Neutrophil (primary cell): ENCODE measurements around the gene DUS4L.

Source experiments
- H3K27ac ChIP-seq: fragments of 200-600 bp; sonication (generic); 2 replicates; pipeline ENCODE4 v1.5.1; 2016; ENCODE audit warnings: mild to moderate bottlenecking, moderate library complexity
- H3K27me3 ChIP-seq: fragments of 200-600 bp; sonication (generic); 2 replicates; pipeline ENCODE4 v1.6.0; 2016; ENCODE audit warnings: mild to moderate bottlenecking
- H3K36me3 ChIP-seq: fragments of 200-600 bp; sonication (generic); 2 replicates; pipeline ENCODE4 v1.5.1; 2017
- H3K4me1 ChIP-seq, 2 experiments: fragments of 200-600 bp in 1 of 2; sonication (generic) in 1 of 2; 1 replicate in 1 of 2; 2 replicates in 1 of 2; pipeline versions ENCODE4 v1.5.1 to v1.6.1; 2013 to 2016; ENCODE audit warnings: low read depth in 1 of 2, low read length in 1 of 2, mild to moderate bottlenecking in 1 of 2, moderate library complexity in 1 of 2; ENCODE audit not compliant: control insufficient read depth in 1 of 2, insufficient read depth in 1 of 2
- H3K4me3 ChIP-seq, 2 experiments: fragments of 200-600 bp in 1 of 2; sonication (generic) in 1 of 2; 1 replicate in 1 of 2; 2 replicates in 1 of 2; pipeline ENCODE4 v1.5.1; 2013 to 2016; ENCODE audit warnings: low read depth in 1 of 2, low read length in 1 of 2, mild to moderate bottlenecking in 1 of 2, moderate library complexity in 1 of 2
- H3K9me3 ChIP-seq: fragments of 200-600 bp; sonication (generic); 2 replicates; pipeline ENCODE4 v1.5.1; 2016
- CTCF ChIP-seq: fragments of 200-600 bp; sonication (generic); IDR thresholded peaks from 2 replicates; pipeline ENCODE4 v1.5.1; 2016; ENCODE audit warnings: antibody characterized with exemption

DUS4L gene

DNA sequence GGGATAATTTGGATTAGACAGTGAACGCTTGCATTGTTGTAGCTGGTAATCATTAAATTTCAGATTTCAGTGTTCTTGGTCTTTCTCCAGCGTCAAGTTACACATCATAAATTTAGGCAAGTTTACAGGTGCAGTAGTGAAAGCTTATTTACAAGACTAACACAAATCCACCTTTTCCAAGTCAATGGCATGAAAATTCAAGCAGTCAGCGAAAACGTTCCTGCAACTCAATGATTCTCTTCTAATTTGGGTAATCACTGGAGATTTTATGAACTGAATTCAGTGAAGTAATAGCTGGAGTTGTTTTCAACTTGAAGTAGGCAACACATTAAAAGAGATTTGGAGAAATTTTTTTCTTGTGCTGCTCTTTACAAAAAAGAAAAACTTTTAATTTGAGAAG is 34.2 kb downstream of the DUS4L start:
- Histone ChIP-seq H3K27me3 (no peaks in the 10 kb centered on the region), H3K27ac (no peak overlapping the region), H3K4me3 (no peak overlapping the region), H3K9me3 (no peaks in the 10 kb centered on the region), H3K4me1 (peaks cover 12 to 24% of the 10 kb centered on the region in 2 experiments), H3K36me3 (peaks cover 12% of the 10 kb centered on the region)
- TF ChIP-seq CTCF, result no peak

DNA sequence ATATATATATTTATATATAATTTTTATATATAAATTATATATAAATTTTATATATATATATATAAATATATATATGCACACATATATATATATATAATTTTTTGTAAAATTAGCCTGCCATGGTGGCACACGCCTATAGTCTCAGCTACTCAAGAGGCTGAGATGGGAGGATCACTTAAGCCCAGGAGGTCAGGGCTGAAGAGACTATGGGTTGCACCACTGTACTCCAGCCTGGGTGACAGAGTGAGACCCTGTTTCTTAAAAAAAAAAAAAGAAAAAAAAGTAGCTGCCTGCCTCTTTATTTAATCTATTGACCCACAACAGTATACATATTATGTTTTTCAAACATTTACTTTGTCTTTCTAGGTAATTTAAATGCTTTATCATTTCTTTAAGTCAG is 35.5 kb downstream of the DUS4L start:
- peaks cover 5 to 17% of the 10 kb centered on the region in 2 experiments for H3K4me1 ChIP-seq
- H3K27me3 ChIP-seq, result no peaks in the 10 kb centered on the region
- TF ChIP-seq CTCF, result no peak
- H3K9me3 ChIP-seq, result no peaks in the 10 kb centered on the region
- H3K4me3 ChIP-seq, result no peak overlapping the region
- H3K27ac ChIP-seq, result no peak overlapping the region
- peaks cover 19% of the 10 kb centered on the region for H3K36me3 ChIP-seq

DNA sequence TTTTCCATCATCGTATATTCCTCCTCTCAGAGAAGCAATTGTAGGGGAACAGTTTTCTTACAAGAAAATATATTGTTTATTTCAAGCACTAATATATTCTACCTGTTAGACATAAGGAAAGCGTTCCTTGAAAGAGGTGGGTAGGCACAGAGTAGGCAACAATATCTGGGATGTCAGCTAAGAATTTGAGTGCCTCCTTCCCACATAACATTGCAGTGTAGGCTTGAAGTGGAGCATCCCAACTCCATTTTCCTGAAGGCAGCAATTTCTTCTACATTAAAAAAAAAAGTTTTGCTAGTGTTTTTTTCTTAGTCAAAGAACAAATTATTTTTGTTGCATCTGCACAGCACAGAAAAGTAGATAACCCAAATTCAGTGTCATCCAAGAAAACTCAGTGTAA is 37.0 kb downstream of the DUS4L start:
- no peaks in the 10 kb centered on the region for H3K9me3 ChIP-seq
- H3K4me3 ChIP-seq, result no peak overlapping the region
- no peaks in the 10 kb centered on the region for H3K27me3 ChIP-seq
- peaks cover 19% of the 10 kb centered on the region for H3K36me3 ChIP-seq
- H3K27ac ChIP-seq, result no peak overlapping the region
- H3K4me1 ChIP-seq, result peaks cover 0 to 6% of the 10 kb centered on the region in 2 experiments
- TF ChIP-seq CTCF, result no peak

GRCh38 chr7:107605218-107605815 is 41.5 kb downstream of the DUS4L start:
- TF ChIP-seq CTCF, result no peak
- Histone ChIP-seq H3K4me1 (no peaks in the 10 kb centered on the region), H3K4me3 (no peak overlapping the region), H3K27me3 (no peaks in the 10 kb centered on the region), H3K36me3 (peaks cover 25% of the 10 kb centered on the region), H3K9me3 (no peaks in the 10 kb centered on the region), H3K27ac (no peak overlapping the region)

GRCh38 chr7:107606303-107606702 is 42.5 kb downstream of the DUS4L start:
- H3K4me3 ChIP-seq, result no peak overlapping the region
- no peaks in the 10 kb centered on the region for H3K27me3 ChIP-seq
- no peaks in the 10 kb centered on the region for H3K9me3 ChIP-seq
- H3K27ac ChIP-seq, result no peak overlapping the region
- H3K36me3 ChIP-seq, result peaks cover 22% of the 10 kb centered on the region
- no peaks in the 10 kb centered on the region for H3K4me1 ChIP-seq
- TF ChIP-seq CTCF, result no peak
